SU-DHL-6 (cell line): ENCODE measurements around the gene RNF32.
"Not testable (repeated sequence)": the region's sequence is repeated elsewhere in the genome, so short reads cannot be mapped to it uniquely, and the experiment has no call there.

Experiments used
- H2AFZ ChIP-seq: fragments of 200-600 bp; sonication (generic); 2 replicates; pipeline ENCODE4 v1.6.1; 2014; ENCODE audit warnings: low read depth, mild to moderate bottlenecking, moderate library complexity, mixed read lengths, antibody characterized with exemption, low read length; ENCODE audit not compliant: severe bottlenecking
- H3F3A ChIP-seq: fragments of 200-600 bp; shearing (Covaris generic); 2 replicates; pipeline ENCODE4 v1.6.0; 2016; ENCODE audit warnings: antibody characterized with exemption, mild to moderate bottlenecking; ENCODE audit not compliant: insufficient read depth
- H3K27ac ChIP-seq: fragments of 200-600 bp; sonication (generic); 2 replicates; pipeline ENCODE4 v1.5.1; 2016; ENCODE audit warnings: low read depth, mild to moderate bottlenecking, low read length, moderate library complexity, mixed read lengths
- H3K27me3 ChIP-seq: fragments of 200-600 bp; sonication (generic), shearing (Covaris generic); 2 replicates; pipeline ENCODE4 v1.6.0; 2014; ENCODE audit warnings: mild to moderate bottlenecking, low read length
- H3K36me3 ChIP-seq: fragments of 200-600 bp; sonication (generic); 2 replicates; pipeline ENCODE4 v1.6.1; 2014; ENCODE audit warnings: mild to moderate bottlenecking, low read length, mixed read lengths
- H3K4me2 ChIP-seq: fragments of 300-600, 200-600 bp; shearing (Covaris generic), sonication (generic); 2 replicates; pipeline ENCODE4 v1.6.0; 2014; ENCODE audit warnings: low read length, low read depth, mild to moderate bottlenecking; ENCODE audit not compliant: poor library complexity, severe bottlenecking
- H3K4me3 ChIP-seq: fragments of 200-600 bp; sonication (generic); 2 replicates; pipeline ENCODE4 v1.5.1; 2014; ENCODE audit warnings: antibody characterized with exemption, low read length, mild to moderate bottlenecking, mixed read lengths; ENCODE audit not compliant: insufficient read depth, poor library complexity, severe bottlenecking
- H3K79me2 ChIP-seq: fragments of 200-600 bp; sonication (generic); 2 replicates; pipeline ENCODE4 v1.6.1; 2014; ENCODE audit warnings: mild to moderate bottlenecking, low read length, moderate library complexity; ENCODE audit not compliant: insufficient read depth
- H3K9ac ChIP-seq: fragments of 200-600 bp; sonication (generic); 2 replicates; pipeline ENCODE4 v1.7.0; 2014; ENCODE audit warnings: mild to moderate bottlenecking, low read length
- H3K9me2 ChIP-seq: fragments of 200-600 bp; sonication (generic); replicated peaks from 2 replicates; pipeline ENCODE4 v1.6.1; 2014; ENCODE audit warnings: low read length; ENCODE audit not compliant: insufficient read depth
- H3K9me3 ChIP-seq: fragments of 200-600 bp; sonication (generic); 2 replicates; pipeline ENCODE4 v1.6.1; 2014; ENCODE audit warnings: low read length, mixed read lengths; ENCODE audit not compliant: insufficient read depth
- H4K20me1 ChIP-seq: fragments of 200-600 bp; sonication (generic); 2 replicates; pipeline ENCODE4 v1.6.1; 2014; ENCODE audit warnings: low read depth, mild to moderate bottlenecking, antibody characterized with exemption, low read length, moderate library complexity, mixed read lengths
- CTCF ChIP-seq: fragments of 200-600 bp; sonication (generic); IDR thresholded peaks from one replicate; pipeline ENCODE4 v1.5.1; 2017; ENCODE audit warnings: antibody characterized with exemption, mild to moderate bottlenecking, low read length, moderate library complexity; ENCODE audit not compliant: insufficient read depth, poor library complexity, severe bottlenecking
- EZH2phosphoT487 ChIP-seq: fragments of 200-600 bp; sonication (generic), shearing (Covaris generic); conservative IDR thresholded peaks from 2 replicates; pipeline ENCODE4 v1.6.1; 2018; ENCODE audit warnings: mild to moderate bottlenecking, antibody characterized with exemption, low read length, moderate library complexity, mixed read lengths

The RNF32 gene

GRCh38 chr7:156639426-156640256 lies 933 bp upstream of the RNF32 start:
- TF ChIP-seq EZH2phosphoT487 = no peak
- TF ChIP-seq CTCF = no peak
- peak overlapping the region; percentile 93 for H2AFZ ChIP-seq

DNA sequence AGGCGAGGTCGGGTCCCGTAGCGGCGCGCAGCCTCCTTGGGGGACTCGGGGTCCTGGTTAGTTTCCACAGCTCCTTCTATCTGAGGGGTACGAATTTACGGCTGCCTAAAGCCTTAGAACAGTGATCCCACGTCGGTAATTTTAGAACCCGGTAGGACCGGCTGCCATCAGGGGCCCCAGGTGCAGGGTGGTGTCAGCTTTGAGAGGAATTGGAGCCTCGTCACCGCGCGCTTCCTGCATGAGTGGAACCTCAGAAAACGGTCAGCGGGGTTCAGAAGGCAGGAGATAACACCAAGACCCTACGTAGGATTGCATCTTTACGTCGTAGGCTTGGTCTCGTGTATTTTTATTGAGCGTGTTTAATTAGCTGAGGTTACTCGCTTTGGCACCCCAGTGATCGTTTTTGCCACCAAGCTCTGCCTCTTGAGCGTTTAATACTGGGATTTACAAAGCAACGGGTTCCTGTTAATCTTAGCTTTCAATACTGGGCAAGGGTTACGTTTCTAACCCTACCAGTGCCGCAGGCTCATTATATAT lies 443 bp downstream of the RNF32 start:
- Histone ChIP-seq H4K20me1 (no peaks in the 10 kb centered on the region), H3K4me3 (peak overlapping the region; percentile 70), H3K9me3 (no peaks in the 10 kb centered on the region), H3K27ac (peak overlapping the region; percentile 16), H3K27me3 (no peaks in the 10 kb centered on the region), H2AFZ (peak overlapping the region; percentile 91), H3F3A (no peaks in the 10 kb centered on the region), H3K9me2 (no peaks in the 10 kb centered on the region), H3K79me2 (no peaks in the 10 kb centered on the region), H3K4me2 (peak overlapping the region; percentile 85), H3K36me3 (no peaks in the 10 kb centered on the region), H3K9ac (peak overlapping the region; percentile 84)
- TF ChIP-seq EZH2phosphoT487 (no peak), CTCF (no peak)

More at GRCh38 chr7:156639426-156640256, 933 bp upstream of the RNF32 start:
- Histone ChIP-seq H3F3A (no peaks in the 10 kb centered on the region), H3K9me3 (no peaks in the 10 kb centered on the region), H3K4me3 (peak overlapping the region; percentile 66), H3K27me3 (no peaks in the 10 kb centered on the region), H3K27ac (no peak overlapping the region), H3K4me2 (peak overlapping the region; percentile 66), H3K9ac (peak overlapping the region; percentile 84), H3K36me3 (no peaks in the 10 kb centered on the region), H3K79me2 (no peaks in the 10 kb centered on the region), H4K20me1 (0 out of 2 replicates have a peak, but pooled peaks cover 3% of the 10 kb centered on the region), H3K9me2 (no peaks in the 10 kb centered on the region)

DNA sequence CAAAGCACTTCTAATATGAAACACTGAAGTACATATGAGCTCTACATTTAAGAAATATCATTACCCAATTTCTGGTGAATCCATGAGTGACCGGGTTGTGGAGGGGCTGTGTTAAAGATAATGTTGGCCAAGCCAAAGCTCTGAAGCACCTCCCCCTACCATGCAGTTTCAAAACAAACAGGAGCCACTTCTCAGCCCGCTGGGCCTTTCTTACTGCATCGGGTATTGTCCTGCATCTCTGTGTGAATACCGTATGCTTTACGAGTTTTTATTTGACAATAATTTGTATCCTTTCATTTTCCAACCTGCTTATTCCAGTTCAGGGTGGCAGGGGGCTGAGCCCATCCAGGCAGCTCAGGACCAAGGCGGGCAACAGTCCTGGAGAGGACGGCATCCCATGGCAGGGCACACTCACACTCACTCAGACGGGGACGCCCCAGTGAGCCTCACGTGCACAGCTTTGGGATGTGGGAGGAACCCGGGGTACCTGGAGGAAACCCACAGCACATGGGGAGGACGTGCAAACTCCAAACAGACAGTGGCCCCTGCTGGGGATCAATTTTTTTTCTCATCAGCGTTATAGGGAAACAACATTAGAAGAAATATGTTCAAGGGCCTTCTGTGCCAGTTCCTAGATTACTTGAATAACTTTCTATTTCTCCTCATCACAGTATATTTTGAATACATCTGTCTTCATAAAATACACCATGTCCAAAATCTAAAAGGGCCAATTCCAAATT lies 1.9 kb downstream of the RNF32 start:
- H3K79me2 ChIP-seq = no peaks in the 10 kb centered on the region
- H2AFZ ChIP-seq = no peak overlapping the region
- H3K9me2 ChIP-seq = no peaks in the 10 kb centered on the region
- H3F3A ChIP-seq = no peaks in the 10 kb centered on the region
- no peak overlapping the region for H3K4me3 ChIP-seq
- no peaks in the 10 kb centered on the region for H3K27me3 ChIP-seq
- H3K9me3 ChIP-seq = no peaks in the 10 kb centered on the region
- H3K36me3 ChIP-seq = no peaks in the 10 kb centered on the region
- no peak overlapping the region for H3K27ac ChIP-seq
- TF ChIP-seq CTCF (no peak), EZH2phosphoT487 (no peak)
- H4K20me1 ChIP-seq = no peaks in the 10 kb centered on the region
- no peak overlapping the region for H3K4me2 ChIP-seq
- no peak overlapping the region for H3K9ac ChIP-seq

DNA sequence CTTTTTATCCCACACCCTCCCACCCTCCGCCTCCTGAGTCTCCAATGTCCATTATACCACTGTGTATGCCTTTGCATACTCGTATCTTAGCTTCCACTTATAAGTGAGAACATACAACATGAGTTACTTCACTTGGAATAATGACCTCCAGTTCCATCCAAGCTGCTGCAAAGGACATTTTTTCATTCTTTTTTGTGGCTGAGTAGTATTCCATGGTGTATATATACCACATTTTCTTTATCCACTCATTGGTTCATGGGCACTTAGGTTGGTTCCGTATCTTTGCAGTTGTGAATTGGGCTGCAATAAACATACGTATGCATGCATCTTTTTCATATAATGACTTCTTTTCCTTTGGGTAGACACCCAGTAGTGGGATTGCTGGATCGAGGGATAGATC lies 6.8 kb downstream of the RNF32 start:
- not testable (repeated sequence) for H3F3A ChIP-seq, H3K9ac ChIP-seq, H3K4me3 ChIP-seq, H3K27me3 ChIP-seq, H3K79me2 ChIP-seq, H3K9me2 ChIP-seq, H3K27ac ChIP-seq, H2AFZ ChIP-seq, H3K4me2 ChIP-seq, H3K36me3 ChIP-seq, H4K20me1 ChIP-seq, H3K9me3 ChIP-seq
